Activated CD4-positive, alpha-beta T cell treated with anti-CD3 and anti-CD28 coated beads for 36 hours (primary cell): ENCODE results near the gene C1orf159. TPM values are rescaled to one million over a fixed set of nuclear protein-coding genes. Genes with fewer than 3 reads are reported as not detected.

Experiments used
- ATAC-seq: fragments of 200-7000 bp; cut with Tn5 transposase; one replicate; pipeline ENCODE4 v1.10.0; 2021; ENCODE audit warnings: mild to moderate bottlenecking, moderate library complexity
- CTCF ChIA-PET: fragments of 350-600 bp; sonication (Branson Sonifier 250); formaldehyde crosslinking; loops from one replicate; lab custom pipeline; 2021; ENCODE audit warnings: antibody characterized with exemption; lab: Charles Lee
- POLR2A ChIA-PET: fragments of 350-600 bp; sonication (Branson Sonifier 250); formaldehyde crosslinking; loops from one replicate; lab custom pipeline; 2021; ENCODE audit warnings: antibody characterized with exemption, inconsistent platforms; lab: Charles Lee
- DNase-seq: peaks from one replicate; pipeline ENCODE4 v3.0.0-alpha.2; 2020
- H3K27ac Mint-ChIP-seq: one replicate; pipeline ENCODE4 v1.8.0; 2021; ENCODE audit warnings: mixed read lengths
- H3K27me3 Mint-ChIP-seq: one replicate; pipeline ENCODE4 v1.8.0; 2021; ENCODE audit warnings: mixed read lengths
- H3K36me3 Mint-ChIP-seq: one replicate; pipeline ENCODE4 v1.8.0; 2021; ENCODE audit warnings: low read depth, mixed read lengths
- H3K4me1 Mint-ChIP-seq: one replicate; pipeline ENCODE4 v1.8.0; 2021; ENCODE audit warnings: mixed read lengths
- H3K4me3 Mint-ChIP-seq: one replicate; pipeline ENCODE4 v1.8.0; 2021; ENCODE audit warnings: mild to moderate bottlenecking, moderate library complexity, mixed read lengths
- H3K9me3 Mint-ChIP-seq: one replicate; pipeline ENCODE4 v1.8.0; 2021; ENCODE audit warnings: low read depth, mixed read lengths
- intact Hi-C, 2 experiments: fragments of 100-400 bp; cut with DNase I in 1 of 2; cut with micrococcal nuclease in 1 of 2; formaldehyde crosslinking; loops; one replicate each; pipeline versions ENCODE4 v1.14.2 to v1.15.1; 2022 to 2024; cut with DNase I, micrococcal nuclease
- total RNA-seq, 2 experiments: library from RNA; stranded (reverse); gene quantifications; one replicate each; pipeline ENCODE4 v1.2.3, GENCODE V29; 2021

C1orf159 gene
- total RNA-seq, 2 experiments from 2014 or later: 11.3 to 13.5 TPM

GRCh38 chr1:1130206-1131120 is 14.6 kb upstream of the C1orf159 start:
- ATAC-seq: no peak
- ChIA-PET POLR2A (no interaction called here), CTCF (interaction anchor here (1.0 kb wide), 1 partner anchor 10 kb away, joined by 3 read pairs; no protein-coding TSS in a partner anchor)

DNA sequence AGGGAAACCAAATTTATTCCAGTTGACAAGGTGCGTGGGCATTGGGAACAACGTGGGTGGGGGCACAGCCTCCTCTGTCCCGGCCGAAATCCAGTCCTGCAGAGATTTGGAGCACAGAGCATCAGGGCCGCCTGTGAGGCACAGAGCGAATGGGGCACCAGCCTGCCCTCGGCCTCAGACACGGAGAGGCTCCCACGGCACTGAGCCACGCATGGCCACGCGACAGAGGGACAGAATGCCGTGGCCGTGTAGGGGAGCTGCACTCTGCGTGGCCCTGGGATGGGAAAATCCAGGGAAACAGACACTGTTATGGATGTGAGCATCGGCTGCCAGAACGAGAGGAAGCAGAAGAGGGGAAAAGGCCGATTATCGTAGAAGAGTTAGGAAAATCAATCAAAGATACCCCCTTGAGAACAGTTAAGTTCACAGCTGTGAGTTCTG is 13.5 kb upstream of the C1orf159 start:
- H3K36me3 Mint-ChIP-seq: no peaks in the 10 kb centered on the region
- POLR2A ChIA-PET: no interaction called here
- H3K4me3 Mint-ChIP-seq: no peak overlapping the region
- DNase-seq (no peak), ATAC-seq (no peak)
- no peak overlapping the region for H3K27ac Mint-ChIP-seq
- H3K4me1 Mint-ChIP-seq: no peaks in the 10 kb centered on the region
- intact Hi-C loops: no loop called here
- no peaks in the 10 kb centered on the region for H3K9me3 Mint-ChIP-seq
- CTCF ChIA-PET: interaction anchor here (1.0 kb wide), 1 partner anchor 9 kb away, joined by 3 read pairs; no protein-coding TSS in a partner anchor
- H3K27me3 Mint-ChIP-seq: no peaks in the 10 kb centered on the region

More at GRCh38 chr1:1130206-1131120, 14.6 kb upstream of the C1orf159 start:
- H3K36me3 Mint-ChIP-seq: no peaks in the 10 kb centered on the region
- no peak overlapping the region for H3K4me3 Mint-ChIP-seq
- intact Hi-C loops: no loop called here
- no peak overlapping the region for H3K27ac Mint-ChIP-seq
- no peaks in the 10 kb centered on the region for H3K4me1 Mint-ChIP-seq
- DNase-seq: no peak
- H3K27me3 Mint-ChIP-seq: no peaks in the 10 kb centered on the region
- no peaks in the 10 kb centered on the region for H3K9me3 Mint-ChIP-seq

DNA sequence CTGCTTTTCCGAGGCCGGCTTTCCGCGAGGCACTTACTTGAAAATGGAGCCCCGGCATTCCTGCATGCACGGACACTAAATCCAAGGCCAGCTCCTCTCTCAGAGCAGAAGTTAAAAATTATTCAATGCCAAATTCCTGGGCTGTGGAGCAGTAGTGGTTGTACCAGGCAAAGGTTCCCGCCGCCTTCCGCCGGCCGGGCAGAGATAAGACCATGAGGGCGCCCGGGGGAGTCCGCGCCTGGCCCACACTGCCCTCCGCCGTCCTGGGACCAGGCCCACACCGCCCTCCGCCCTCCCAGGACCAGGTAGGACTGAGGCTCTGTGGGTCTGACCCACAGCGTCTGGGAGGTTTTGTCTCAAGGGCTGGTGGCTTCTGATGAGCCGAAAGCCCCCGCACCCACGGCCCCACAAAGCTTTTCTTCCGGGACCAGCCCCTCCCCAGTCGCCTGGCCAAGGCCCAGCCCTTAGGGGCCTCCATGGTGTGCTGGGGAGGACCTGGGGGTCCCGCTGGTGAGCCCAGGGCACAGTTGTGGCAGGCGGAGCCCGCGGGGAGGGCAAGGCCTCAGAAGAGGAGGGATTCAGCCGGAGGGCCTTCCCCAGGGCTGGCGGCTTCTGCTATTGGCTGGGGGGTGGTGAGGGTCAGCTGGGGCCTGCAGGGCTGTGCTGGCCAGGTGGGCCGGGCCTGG is 12.7 kb upstream of the C1orf159 start:
- POLR2A ChIA-PET: no interaction called here
- Mint-ChIP-seq H3K4me1 (no peaks in the 10 kb centered on the region), H3K4me3 (no peak overlapping the region), H3K9me3 (peaks cover 5% of the 10 kb centered on the region), H3K27ac (no peak overlapping the region), H3K27me3 (no peaks in the 10 kb centered on the region), H3K36me3 (no peaks in the 10 kb centered on the region)
- no peak for DNase-seq
- ATAC-seq: no peak
- intact Hi-C loops: no loop called here
- CTCF ChIA-PET: interaction anchor here (0.7 kb wide), 1 partner anchor 122 kb away, joined by 4 read pairs; no protein-coding TSS in a partner anchor

DNA sequence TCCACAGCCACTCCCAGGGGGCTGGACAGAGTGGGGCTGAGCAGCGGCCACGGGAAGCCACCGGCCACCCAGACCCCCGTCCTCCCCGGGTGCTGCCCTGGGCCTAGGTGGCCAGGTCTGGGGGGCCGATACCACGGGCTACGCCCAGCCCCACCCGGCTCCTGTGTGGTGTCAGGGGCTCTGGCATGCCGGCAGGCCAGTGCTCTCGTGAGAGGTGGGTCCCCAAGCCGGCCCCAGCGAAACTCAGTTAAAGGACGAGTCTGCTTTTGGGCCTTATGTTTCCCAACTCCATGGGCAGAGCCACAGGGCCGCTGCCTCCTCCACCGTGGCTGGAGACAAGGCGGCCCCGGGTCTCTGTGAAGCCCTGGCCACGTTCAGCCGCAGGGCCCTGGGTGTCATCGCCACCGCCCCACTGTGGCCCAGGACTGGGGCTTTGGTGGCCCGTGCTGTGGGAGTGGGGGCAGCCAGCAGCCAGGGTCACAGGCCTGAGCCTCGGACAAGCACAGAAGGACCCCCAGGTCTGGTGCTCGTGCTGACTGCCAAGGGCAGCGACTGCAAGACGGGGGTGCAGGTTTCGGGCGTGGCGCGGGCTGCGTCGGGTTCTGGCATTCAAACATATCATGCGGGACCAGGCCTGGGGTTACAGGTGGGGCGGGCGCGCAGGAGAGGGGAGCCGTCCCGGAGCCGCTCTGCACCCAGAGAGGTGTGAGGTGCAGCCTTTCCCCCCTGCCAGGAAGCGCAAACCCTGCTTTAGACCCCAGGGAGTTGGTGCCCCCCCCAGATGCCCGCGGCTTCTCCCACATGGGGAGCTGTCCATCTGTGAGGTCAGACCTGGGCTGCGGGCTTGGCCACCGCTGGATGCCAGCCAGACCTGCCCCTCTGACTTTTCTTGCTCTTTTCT is 11.9 kb upstream of the C1orf159 start:
- H3K4me3 Mint-ChIP-seq: no peak overlapping the region
- no peaks in the 10 kb centered on the region for H3K36me3 Mint-ChIP-seq
- no peaks in the 10 kb centered on the region for H3K27me3 Mint-ChIP-seq
- intact Hi-C loops: no loop called here
- peaks cover 8% of the 10 kb centered on the region for H3K9me3 Mint-ChIP-seq
- no peak for DNase-seq
- H3K27ac Mint-ChIP-seq: no peak overlapping the region
- H3K4me1 Mint-ChIP-seq: no peaks in the 10 kb centered on the region
- ChIA-PET POLR2A (no interaction called here), CTCF (interaction anchor here (0.7 to 1.1 kb wide), 2 partner anchors 10 to 123 kb away, joined by 3 to 4 read pairs; no protein-coding TSS in a partner anchor)
- no peak for ATAC-seq

DNA sequence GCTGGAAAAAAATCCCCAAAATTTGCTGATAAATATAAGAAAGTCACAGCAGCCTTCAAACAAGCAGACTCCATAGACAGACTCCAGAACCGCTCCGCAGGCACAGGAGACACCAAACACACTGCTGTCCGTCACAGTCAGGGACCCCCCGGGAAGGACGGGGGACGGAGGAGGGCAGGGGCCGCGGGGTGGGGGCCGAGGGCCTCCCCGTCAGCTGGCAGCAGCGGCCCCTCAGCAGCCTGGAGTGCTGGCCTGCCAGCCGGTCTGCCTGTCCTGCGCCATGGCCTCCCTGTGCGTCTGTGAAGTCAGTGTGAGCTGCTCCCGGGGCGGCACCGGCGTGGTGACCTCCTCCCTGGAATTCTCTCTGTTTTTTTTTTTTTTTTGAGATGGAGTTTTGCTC is 10.1 kb upstream of the C1orf159 start:
- no peaks in the 10 kb centered on the region for H3K4me1 Mint-ChIP-seq
- intact Hi-C loops: no loop called here
- H3K27me3 Mint-ChIP-seq: no peaks in the 10 kb centered on the region
- peaks cover 8% of the 10 kb centered on the region for H3K9me3 Mint-ChIP-seq
- no peak for DNase-seq
- ChIA-PET POLR2A (no interaction called here), CTCF (interaction anchor here (0.5 kb wide), 1 partner anchor 28 kb away, joined by 3 read pairs; no protein-coding TSS in a partner anchor)
- H3K27ac Mint-ChIP-seq: no peak overlapping the region
- ATAC-seq: no peak
- no peak overlapping the region for H3K4me3 Mint-ChIP-seq
- H3K36me3 Mint-ChIP-seq: no peaks in the 10 kb centered on the region

DNA sequence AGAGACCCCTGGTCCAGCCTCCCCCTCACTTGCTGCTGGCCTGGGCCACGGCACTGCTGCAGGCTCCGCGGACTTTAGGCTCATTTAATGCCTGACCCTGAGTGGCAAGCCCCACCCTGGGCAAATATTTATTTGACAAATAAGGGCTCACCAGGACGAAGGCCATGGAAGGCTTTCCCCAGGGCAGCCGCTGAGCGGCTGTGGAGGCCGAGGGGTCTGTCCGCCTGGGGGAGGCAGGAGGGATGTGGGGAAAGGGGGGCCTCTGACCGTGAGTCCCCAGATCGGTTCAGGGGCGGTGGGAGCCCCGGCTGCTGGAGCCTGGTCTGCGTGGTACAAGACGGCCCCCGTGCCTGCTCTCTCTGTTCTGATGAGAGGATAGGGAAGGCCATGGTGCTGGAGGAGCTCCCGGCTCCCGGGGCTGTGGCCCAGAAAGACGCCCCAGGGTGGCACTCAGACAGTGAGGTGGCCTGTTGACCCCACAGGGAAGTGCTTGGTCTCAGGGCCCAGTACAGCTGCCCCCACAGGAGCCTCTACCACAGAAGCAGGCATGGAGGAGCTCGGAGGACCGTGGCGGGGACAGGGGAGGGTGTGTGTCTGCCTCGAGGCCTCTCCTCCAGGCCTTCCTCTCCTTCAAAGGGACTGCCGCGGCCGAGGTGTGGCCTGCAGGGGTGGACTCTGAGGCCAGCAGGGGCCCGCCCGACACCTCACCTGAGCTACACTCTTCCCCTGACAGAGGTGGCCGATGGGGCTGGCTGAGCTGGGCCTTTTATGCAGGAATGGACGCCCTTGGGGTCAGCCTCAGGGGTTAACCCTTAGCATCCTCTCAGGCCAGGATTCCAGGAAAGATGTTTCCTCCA is 9.1 kb upstream of the C1orf159 start:
- no peaks in the 10 kb centered on the region for H3K4me1 Mint-ChIP-seq
- POLR2A ChIA-PET: no interaction called here

DNA sequence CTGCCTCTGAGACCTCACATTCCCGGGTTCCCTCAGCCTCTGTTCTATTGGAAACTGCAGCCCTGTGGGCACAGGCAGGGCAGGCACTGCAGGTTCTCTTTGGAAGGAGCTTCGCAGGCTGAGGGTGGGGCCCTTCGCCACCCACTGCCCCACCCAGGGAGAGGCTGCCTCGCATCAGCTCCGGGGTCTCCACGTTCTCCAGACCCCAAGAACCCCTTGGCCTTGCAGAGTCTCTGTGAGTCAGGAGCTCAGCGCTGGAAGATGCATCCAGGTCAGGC is 8.6 kb upstream of the C1orf159 start:
- Mint-ChIP-seq H3K27ac (no peak overlapping the region), H3K4me1 (no peaks in the 10 kb centered on the region), H3K4me3 (no peak overlapping the region), H3K9me3 (peaks cover 8% of the 10 kb centered on the region), H3K36me3 (no peaks in the 10 kb centered on the region), H3K27me3 (no peaks in the 10 kb centered on the region)
- ChIA-PET CTCF (interaction anchor here (0.7 to 1.5 kb wide), 2 partner anchors 127 to 182 kb away, joined by 3 read pairs; no protein-coding TSS in a partner anchor), POLR2A (no interaction called here)
- intact Hi-C loops: loop anchor here in 1 of 2 experiments (5.0 kb wide), 3 partner anchors 128 to 168 kb away; no protein-coding TSS in a partner anchor
- no peak for ATAC-seq
- DNase-seq: no peak

More for the DNA sequence above, 9.1 kb upstream of the C1orf159 start:
- H3K36me3 Mint-ChIP-seq: no peaks in the 10 kb centered on the region
- no peaks in the 10 kb centered on the region for H3K27me3 Mint-ChIP-seq
- H3K27ac Mint-ChIP-seq: no peak overlapping the region
- DNase-seq: no peak
- CTCF ChIA-PET: interaction anchor here (0.6 to 1.5 kb wide), 3 partner anchors 12 to 183 kb away, joined by 3 read pairs; no protein-coding TSS in a partner anchor
- peaks cover 8% of the 10 kb centered on the region for H3K9me3 Mint-ChIP-seq
- no peak for ATAC-seq
- intact Hi-C loops: loop anchor here in 1 of 2 experiments (5.0 kb wide), 3 partner anchors 127 to 167 kb away; no protein-coding TSS in a partner anchor
- no peak overlapping the region for H3K4me3 Mint-ChIP-seq

DNA sequence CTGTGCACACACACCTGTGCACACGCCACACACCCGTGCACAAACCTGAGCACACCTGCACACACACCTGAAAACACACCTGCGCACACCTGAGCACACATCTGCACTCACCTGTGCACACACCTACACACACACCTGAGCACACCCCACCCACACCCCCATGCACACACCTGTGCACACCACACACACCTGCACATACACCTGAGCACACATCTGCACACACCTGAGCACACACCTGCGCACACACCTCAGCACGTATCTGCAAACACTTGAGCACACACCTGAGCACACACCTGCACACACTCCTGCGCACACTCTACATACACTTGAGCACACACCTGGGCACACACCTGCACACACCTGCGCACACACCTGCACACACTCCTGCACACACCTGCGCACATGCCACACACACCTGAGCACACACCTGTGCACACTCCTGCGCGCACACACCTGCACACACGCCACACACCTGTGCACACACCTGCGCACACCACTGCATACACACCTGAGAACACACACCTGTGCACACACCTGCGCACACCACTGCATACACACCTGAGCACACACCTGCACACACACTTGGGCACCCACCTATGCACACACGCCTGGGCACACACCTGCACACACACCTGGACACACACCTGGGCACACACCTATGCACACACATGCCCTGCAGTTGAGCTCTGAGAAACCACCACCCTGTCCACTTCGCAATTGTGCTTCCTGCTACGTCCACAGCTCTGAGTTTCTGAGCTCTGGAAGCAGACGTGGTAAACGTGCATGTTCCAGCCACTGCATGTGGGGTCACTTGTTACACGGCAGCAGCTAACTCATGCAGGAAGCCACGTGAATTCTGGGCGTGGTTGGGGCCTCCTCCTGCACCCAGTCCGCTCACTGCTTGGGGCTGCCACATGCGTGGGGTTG is 8.0 kb upstream of the C1orf159 start:
- H3K27me3 Mint-ChIP-seq: peaks cover 3% of the 10 kb centered on the region
- ChIA-PET CTCF (interaction anchor here (0.6 to 1.7 kb wide), 5 partner anchors 64 to 182 kb away, joined by 3 to 8 read pairs (median 3); no protein-coding TSS in a partner anchor), POLR2A (no interaction called here)
- intact Hi-C loops: loop anchor here in 1 of 2 experiments (2.0 to 5.0 kb wide), 4 partner anchors 91 to 168 kb away; partner anchors contain the start of gene TNFRSF4
- DNase-seq (peak; percentile 44), ATAC-seq (no peak)
- no peaks in the 10 kb centered on the region for H3K36me3 Mint-ChIP-seq
- H3K4me1 Mint-ChIP-seq: no peaks in the 10 kb centered on the region
- H3K4me3 Mint-ChIP-seq: no peak overlapping the region
- H3K27ac Mint-ChIP-seq: peak overlapping the region; percentile 19
- H3K9me3 Mint-ChIP-seq: peaks cover 8% of the 10 kb centered on the region

- Mint-ChIP-seq H3K4me1 (no peaks in the 10 kb centered on the region), H3K36me3 (no peaks in the 10 kb centered on the region), H3K9me3 (peaks cover 8% of the 10 kb centered on the region), H3K27me3 (peaks cover 3% of the 10 kb centered on the region), H3K4me3 (no peak overlapping the region), H3K27ac (no peak overlapping the region)
- ATAC-seq: no peak
- DNase-seq: no peak
- intact Hi-C loops: loop anchor here (1.0 to 5.0 kb wide), 8 partner anchors 90 to 169 kb away; partner anchors contain the start of gene TNFRSF4 (in 1 of the 2)
- ChIA-PET CTCF (interaction anchor here (0.6 to 2.2 kb wide), 22 partner anchors 10 to 170 kb away, joined by 3 to 18 read pairs (median 4); partner anchors contain the start of genes ISG15 and SDF4), POLR2A (no interaction called here)
Measured at GRCh38 chr1:1122981-1123480, 7.1 kb upstream of the C1orf159 start.
